ENCODE results near the gene OCSTAMP. TPM values are rescaled to one million over a fixed set of nuclear protein-coding genes. Genes with fewer than 3 reads are reported as not detected.

OCSTAMP gene
- total and polyA plus RNA-seq, 2 experiments from 2014 or later: 0.32 to 0.45 TPM

- TF ChIP-seq JUNB (IDR thresholded peaks at IDR 0.05; ENCODE audit: unreplicated experiment) (no peak), CREB1 (CRISPR knock-in tag; IDR thresholded peaks at IDR 0.05; ENCODE audit: low read depth) (no peak), ZNF114 (CRISPR knock-in tag; IDR thresholded peaks at IDR 0.05) (no peak), NANOG (IDR thresholded peaks at IDR 0.05; ENCODE audit: borderline replicate concordance) (no peak)
- TF ChIP-seq, protein P1, sequence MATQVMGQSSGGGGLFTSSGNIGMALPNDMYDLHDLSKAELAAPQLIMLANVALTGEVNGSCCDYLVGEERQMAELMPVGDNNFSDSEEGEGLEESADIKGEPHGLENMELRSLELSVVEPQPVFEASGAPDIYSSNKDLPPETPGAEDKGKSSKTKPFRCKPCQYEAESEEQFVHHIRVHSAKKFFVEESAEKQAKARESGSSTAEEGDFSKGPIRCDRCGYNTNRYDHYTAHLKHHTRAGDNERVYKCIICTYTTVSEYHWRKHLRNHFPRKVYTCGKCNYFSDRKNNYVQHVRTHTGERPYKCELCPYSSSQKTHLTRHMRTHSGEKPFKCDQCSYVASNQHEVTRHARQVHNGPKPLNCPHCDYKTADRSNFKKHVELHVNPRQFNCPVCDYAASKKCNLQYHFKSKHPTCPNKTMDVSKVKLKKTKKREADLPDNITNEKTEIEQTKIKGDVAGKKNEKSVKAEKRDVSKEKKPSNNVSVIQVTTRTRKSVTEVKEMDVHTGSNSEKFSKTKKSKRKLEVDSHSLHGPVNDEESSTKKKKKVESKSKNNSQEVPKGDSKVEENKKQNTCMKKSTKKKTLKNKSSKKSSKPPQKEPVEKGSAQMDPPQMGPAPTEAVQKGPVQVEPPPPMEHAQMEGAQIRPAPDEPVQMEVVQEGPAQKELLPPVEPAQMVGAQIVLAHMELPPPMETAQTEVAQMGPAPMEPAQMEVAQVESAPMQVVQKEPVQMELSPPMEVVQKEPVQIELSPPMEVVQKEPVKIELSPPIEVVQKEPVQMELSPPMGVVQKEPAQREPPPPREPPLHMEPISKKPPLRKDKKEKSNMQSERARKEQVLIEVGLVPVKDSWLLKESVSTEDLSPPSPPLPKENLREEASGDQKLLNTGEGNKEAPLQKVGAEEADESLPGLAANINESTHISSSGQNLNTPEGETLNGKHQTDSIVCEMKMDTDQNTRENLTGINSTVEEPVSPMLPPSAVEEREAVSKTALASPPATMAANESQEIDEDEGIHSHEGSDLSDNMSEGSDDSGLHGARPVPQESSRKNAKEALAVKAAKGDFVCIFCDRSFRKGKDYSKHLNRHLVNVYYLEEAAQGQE (IDR thresholded peaks at IDR 0.05; ENCODE audit: unreplicated experiment): no peak
Observed at GRCh38 chr20:46587986-46588385, 37.5 kb upstream of the OCSTAMP start (continued).

DNA sequence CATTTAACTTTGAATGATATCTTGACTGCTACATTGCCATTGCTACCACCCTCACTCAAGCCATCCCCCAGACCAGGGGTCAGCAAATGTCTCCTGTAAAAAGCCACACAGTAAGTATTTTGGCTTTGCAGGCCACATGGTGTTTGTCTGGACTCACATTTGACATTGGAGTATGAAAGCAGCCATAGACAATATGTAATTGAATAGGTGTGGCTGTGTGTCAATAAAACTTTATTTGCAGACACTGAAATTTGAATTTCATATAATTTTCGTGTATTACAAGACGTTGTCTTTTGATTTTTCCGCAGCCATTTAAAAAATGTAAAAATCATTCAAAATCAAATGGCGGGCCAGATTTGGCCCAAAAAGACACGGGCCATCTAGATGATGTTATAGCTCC, 36.3 kb upstream of the OCSTAMP start:
- DNase-seq (ENCODE audit: low spot score): no peak
- Histone ChIP-seq H2AFZ (no peak overlapping the region), H3K36me3 (ENCODE audit: insufficient read depth) (no peaks in the 10 kb centered on the region), H3K4me2 (no peak overlapping the region), H3K4me3 (no peak overlapping the region), H4K20me1 (replicated peaks; ENCODE audit: insufficient read depth) (no peaks in the 10 kb centered on the region), H3K27ac (ENCODE audit: low read depth) (no peak overlapping the region), H3F3A (replicated peaks; ENCODE audit: low read depth) (no peaks in the 10 kb centered on the region), H3K4me1 (ENCODE audit: insufficient read depth) (peaks cover 25% of the 10 kb centered on the region), H3K27me3 (ENCODE audit: insufficient read depth) (no peaks in the 10 kb centered on the region), H3K9me2 (ENCODE audit: insufficient read depth) (no peaks in the 10 kb centered on the region), H3K79me2 (replicated peaks; ENCODE audit: insufficient read depth) (no peaks in the 10 kb centered on the region)
- no peak for ATAC-seq
- H3K4me1 Mint-ChIP-seq: peaks cover 17% of the 10 kb centered on the region
- H3K27ac Mint-ChIP-seq: no peak overlapping the region
- H3K27me3 Mint-ChIP-seq (ENCODE audit: insufficient read depth, low read depth, poor library complexity): no peaks in the 10 kb centered on the region
- H3K36me3 Mint-ChIP-seq (ENCODE audit: low read depth): peaks cover 9% of the 10 kb centered on the region
- H3K9me3 Mint-ChIP-seq: peaks cover 2% of the 10 kb centered on the region
- no peak overlapping the region for H3K4me3 Mint-ChIP-seq
- no peak for TF ChIP-seq STAT1 (IDR thresholded peaks at IDR 0.05; ENCODE audit: unreplicated experiment)
- TF ChIP-seq CTCF (conservative IDR thresholded peaks at IDR 0.05; ENCODE audit: low read depth in 2 of 2): no peak
- TF ChIP-seq, protein P2, sequence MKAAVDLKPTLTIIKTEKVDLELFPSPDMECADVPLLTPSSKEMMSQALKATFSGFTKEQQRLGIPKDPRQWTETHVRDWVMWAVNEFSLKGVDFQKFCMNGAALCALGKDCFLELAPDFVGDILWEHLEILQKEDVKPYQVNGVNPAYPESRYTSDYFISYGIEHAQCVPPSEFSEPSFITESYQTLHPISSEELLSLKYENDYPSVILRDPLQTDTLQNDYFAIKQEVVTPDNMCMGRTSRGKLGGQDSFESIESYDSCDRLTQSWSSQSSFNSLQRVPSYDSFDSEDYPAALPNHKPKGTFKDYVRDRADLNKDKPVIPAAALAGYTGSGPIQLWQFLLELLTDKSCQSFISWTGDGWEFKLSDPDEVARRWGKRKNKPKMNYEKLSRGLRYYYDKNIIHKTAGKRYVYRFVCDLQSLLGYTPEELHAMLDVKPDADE (IDR thresholded peaks at IDR 0.05): no peak
- no peak for TF ChIP-seq EZH2phosphoT487 (IDR thresholded peaks at IDR 0.05; ENCODE audit: unreplicated experiment)
- no peak for TF ChIP-seq JUNB (IDR thresholded peaks at IDR 0.05; ENCODE audit: unreplicated experiment)
- no peak for TF ChIP-seq ZNF114 (CRISPR knock-in tag; IDR thresholded peaks at IDR 0.05)
- TF ChIP-seq CREB1 (CRISPR knock-in tag; IDR thresholded peaks at IDR 0.05; ENCODE audit: low read depth): no peak
- no peak for TF ChIP-seq ZNF462 (CRISPR knock-in tag; IDR thresholded peaks at IDR 0.05)
- TF ChIP-seq POLR2AphosphoS5 (IDR thresholded peaks at IDR 0.05; ENCODE audit: low read depth): no peak

Measured in GM23338 (cell line).